ENCODE results near the gene FYCO1.

FYCO1 gene

DNA sequence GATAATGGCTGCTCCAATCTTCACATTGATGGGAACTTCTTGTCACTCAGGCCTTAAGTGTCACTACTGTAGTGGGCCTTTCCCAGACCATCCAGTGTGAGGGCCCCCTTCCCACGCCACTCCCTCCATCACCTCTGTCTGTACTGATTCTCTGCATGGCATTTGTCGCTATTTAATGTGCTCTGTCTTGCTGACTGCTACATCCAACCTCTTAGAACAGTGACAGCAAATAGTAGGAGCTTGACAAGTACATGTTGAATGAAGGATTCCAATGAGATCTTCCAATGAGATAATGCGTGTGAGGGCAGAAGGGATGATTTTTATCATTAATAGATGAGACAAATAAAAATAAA, 114.9 kb downstream of the FYCO1 start:
- Histone ChIP-seq H3K4me3 (ENCODE audit: insufficient read depth in 1 of 2, low read depth in 1 of 2, low read length in 2 of 2) (no peak overlapping the region), H3K14ac (ENCODE audit: low read length in 2 of 2) (no peak overlapping the region)
- WGBS, result 50% methylated on average over 1 of the region's 3 CpGs

GRCh38 chr3:45878124-45878523, 117.5 kb downstream of the FYCO1 start:
- H3K27me3 ChIP-seq (ENCODE audit: control insufficient read depth in 1 of 2, insufficient read depth in 1 of 2, low read length in 2 of 2), result peaks cover 8 to 22% of the 10 kb centered on the region in 2 experiments
- no peak overlapping the region for H3K27ac ChIP-seq (ENCODE audit: low read length, poor library complexity, severe bottlenecking)
- no peak overlapping the region for H2BK120ac ChIP-seq (ENCODE audit: low read depth, low read length)
- no peak overlapping the region for H3K9ac ChIP-seq (ENCODE audit: low read length)
- no peaks in the 10 kb centered on the region for H3K79me1 ChIP-seq (replicated peaks; ENCODE audit: low read length, poor library complexity, severe bottlenecking)
- 89% methylated on average over 1 of the region's 2 CpGs for WGBS
- H3K4me1 ChIP-seq (ENCODE audit: control insufficient read depth, insufficient read depth, low read depth, low read length), result no peaks in the 10 kb centered on the region
- H3K4ac ChIP-seq (ENCODE audit: low read depth in 1 of 2, low read length in 2 of 2), result no peak overlapping the region
- H2AK5ac ChIP-seq (ENCODE audit: low read length, severe bottlenecking), result no peak overlapping the region
- H3K4me3 ChIP-seq (ENCODE audit: insufficient read depth in 1 of 2, low read depth in 1 of 2, low read length in 2 of 2), result no peak overlapping the region
- peaks cover 6% of the 10 kb centered on the region for H3K9me3 ChIP-seq (ENCODE audit: control insufficient read depth, low read length)
- no peak overlapping the region for H4K8ac ChIP-seq (ENCODE audit: low read length)
- H3K36me3 ChIP-seq (ENCODE audit: control insufficient read depth in 1 of 2, insufficient read depth in 2 of 2, low read depth in 1 of 2, low read length in 2 of 2), result no peaks in the 10 kb centered on the region
- H2BK12ac ChIP-seq (ENCODE audit: low read length in 2 of 2), result no peak overlapping the region
- H3K14ac ChIP-seq (ENCODE audit: low read length in 2 of 2), result no peak overlapping the region
- no peak overlapping the region for H2BK15ac ChIP-seq (ENCODE audit: low read depth, poor library complexity, severe bottlenecking)
- H3K18ac ChIP-seq (ENCODE audit: low read depth in 1 of 2, low read length in 2 of 2), result no peak overlapping the region
- H2BK5ac ChIP-seq (ENCODE audit: low read depth, low read length, poor library complexity, severe bottlenecking), result no peak overlapping the region
- H3K23ac ChIP-seq (ENCODE audit: low read length in 2 of 2), result no peak overlapping the region
- no peak for DNase-seq
- no peak overlapping the region for H2AFZ ChIP-seq (ENCODE audit: low read depth, low read length)
- H4K91ac ChIP-seq (ENCODE audit: low read length), result no peak overlapping the region
- no peak overlapping the region for H3K4me2 ChIP-seq (ENCODE audit: low read length, poor library complexity, severe bottlenecking)

More for the DNA sequence above, 114.9 kb downstream of the FYCO1 start:
- Histone ChIP-seq H3K79me1 (replicated peaks; ENCODE audit: low read length, poor library complexity, severe bottlenecking) (no peaks in the 10 kb centered on the region), H2AK5ac (ENCODE audit: low read length, severe bottlenecking) (no peak overlapping the region), H3K9me3 (ENCODE audit: control insufficient read depth, low read length) (no peaks in the 10 kb centered on the region), H3K9ac (ENCODE audit: low read length) (no peak overlapping the region), H2BK15ac (ENCODE audit: low read depth, poor library complexity, severe bottlenecking) (no peak overlapping the region), H3K27me3 (ENCODE audit: control insufficient read depth in 1 of 2, insufficient read depth in 1 of 2, low read length in 2 of 2) (peaks cover 28 to 31% of the 10 kb centered on the region in 2 experiments), H2BK5ac (ENCODE audit: low read depth, low read length, poor library complexity, severe bottlenecking) (no peak overlapping the region), H2AFZ (ENCODE audit: low read depth, low read length) (no peak overlapping the region), H2BK120ac (ENCODE audit: low read depth, low read length) (no peak overlapping the region), H4K8ac (ENCODE audit: low read length) (no peak overlapping the region), H3K23ac (ENCODE audit: low read length in 2 of 2) (no peak overlapping the region), H3K18ac (ENCODE audit: low read depth in 1 of 2, low read length in 2 of 2) (no peak overlapping the region), H3K27ac (ENCODE audit: low read length, poor library complexity, severe bottlenecking) (no peak overlapping the region), H3K36me3 (ENCODE audit: control insufficient read depth in 1 of 2, insufficient read depth in 2 of 2, low read depth in 1 of 2, low read length in 2 of 2) (no peaks in the 10 kb centered on the region), H3K4ac (ENCODE audit: low read depth in 1 of 2, low read length in 2 of 2) (no peak overlapping the region), H2BK12ac (ENCODE audit: low read length in 2 of 2) (no peak overlapping the region), H4K91ac (ENCODE audit: low read length) (no peak overlapping the region), H3K4me1 (ENCODE audit: control insufficient read depth, insufficient read depth, low read depth, low read length) (no peaks in the 10 kb centered on the region), H3K4me2 (ENCODE audit: low read length, poor library complexity, severe bottlenecking) (no peak overlapping the region)
- DNase-seq, result no peak

DNA sequence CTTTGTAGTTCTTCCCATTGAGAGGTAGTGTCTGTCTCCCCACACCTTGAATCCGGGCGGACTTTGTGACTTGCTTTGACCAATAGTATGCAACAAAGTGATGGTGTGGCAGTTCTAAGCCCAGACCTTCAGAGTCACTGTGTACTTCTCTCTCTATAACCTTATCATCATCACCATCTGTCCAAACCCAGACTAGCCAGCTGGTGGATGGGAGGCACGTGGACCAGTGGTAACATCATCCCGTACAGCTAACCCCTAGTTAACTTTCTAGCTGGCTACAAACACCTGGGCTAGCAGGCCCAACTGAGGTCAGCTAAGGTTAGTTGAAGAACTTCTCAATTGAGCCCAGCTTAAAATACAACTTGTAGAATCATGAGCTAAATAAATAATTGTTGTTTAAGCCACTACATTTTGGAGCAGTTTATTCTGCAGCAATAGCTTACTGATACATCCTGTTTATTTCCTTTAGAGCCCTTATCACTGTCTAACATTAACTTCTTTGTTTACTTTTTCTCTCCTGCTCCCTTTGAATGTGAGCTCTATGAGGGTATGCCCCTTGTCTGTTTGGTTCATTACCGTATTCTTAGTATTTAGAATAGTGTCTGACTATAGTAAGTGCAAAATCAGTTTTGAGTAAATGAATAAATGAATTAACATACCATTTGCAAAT, 120.8 kb downstream of the FYCO1 start:
- Histone ChIP-seq H2AK5ac (ENCODE audit: low read length, severe bottlenecking) (no peak overlapping the region), H3K18ac (ENCODE audit: low read depth in 1 of 2, low read length in 2 of 2) (no peak overlapping the region), H4K8ac (ENCODE audit: low read length) (no peak overlapping the region), H3K79me1 (replicated peaks; ENCODE audit: low read length, poor library complexity, severe bottlenecking) (no peaks in the 10 kb centered on the region), H2AFZ (ENCODE audit: low read depth, low read length) (no peak overlapping the region), H2BK5ac (ENCODE audit: low read depth, low read length, poor library complexity, severe bottlenecking) (no peak overlapping the region), H2BK120ac (ENCODE audit: low read depth, low read length) (no peak overlapping the region), H3K9me3 (ENCODE audit: control insufficient read depth, low read length) (peaks cover 8% of the 10 kb centered on the region), H3K4me1 (ENCODE audit: control insufficient read depth, insufficient read depth, low read depth, low read length) (no peaks in the 10 kb centered on the region), H3K4ac (ENCODE audit: low read depth in 1 of 2, low read length in 2 of 2) (no peak overlapping the region), H2BK12ac (ENCODE audit: low read length in 2 of 2) (no peak overlapping the region), H3K36me3 (ENCODE audit: control insufficient read depth in 1 of 2, insufficient read depth in 2 of 2, low read depth in 1 of 2, low read length in 2 of 2) (no peaks in the 10 kb centered on the region), H3K23ac (ENCODE audit: low read length in 2 of 2) (no peak overlapping the region), H3K27me3 (ENCODE audit: control insufficient read depth in 1 of 2, insufficient read depth in 1 of 2, low read length in 2 of 2) (peaks cover 8 to 28% of the 10 kb centered on the region in 2 experiments), H3K14ac (ENCODE audit: low read length in 2 of 2) (no peak overlapping the region), H3K4me2 (ENCODE audit: low read length, poor library complexity, severe bottlenecking) (no peak overlapping the region), H3K4me3 (ENCODE audit: insufficient read depth in 1 of 2, low read depth in 1 of 2, low read length in 2 of 2) (no peak overlapping the region), H4K91ac (ENCODE audit: low read length) (no peak overlapping the region), H2BK15ac (ENCODE audit: low read depth, poor library complexity, severe bottlenecking) (no peak overlapping the region), H3K9ac (ENCODE audit: low read length) (no peak overlapping the region), H3K27ac (ENCODE audit: low read length, poor library complexity, severe bottlenecking) (no peak overlapping the region)
- WGBS, result 83% methylated on average over 4 of the region's 5 CpGs
- no peak for DNase-seq

DNA sequence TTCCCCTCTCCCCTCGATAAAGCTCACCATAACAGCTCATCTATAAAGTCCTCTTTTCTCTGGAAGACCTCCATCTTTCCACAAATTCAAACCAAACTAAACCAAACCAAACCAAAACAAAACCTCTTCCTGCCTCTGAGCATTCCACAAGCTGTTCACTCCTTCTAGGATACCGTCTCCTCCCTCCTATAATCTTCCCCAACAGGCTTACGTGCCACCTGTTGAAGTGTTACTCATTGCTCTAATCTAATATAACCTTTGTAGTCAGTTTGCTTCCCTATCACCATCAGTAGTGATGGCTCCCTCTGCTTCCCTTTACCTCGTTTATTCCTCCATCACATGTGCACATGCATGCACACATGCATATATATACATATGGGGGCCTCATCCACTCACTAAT, 122.0 kb downstream of the FYCO1 start:
- H3K79me1 ChIP-seq (replicated peaks; ENCODE audit: low read length, poor library complexity, severe bottlenecking), result no peaks in the 10 kb centered on the region
- 80% methylated on average over 4 of the region's 4 CpGs for WGBS
- H4K91ac ChIP-seq (ENCODE audit: low read length), result no peak overlapping the region
- no peak overlapping the region for H3K4me2 ChIP-seq (ENCODE audit: low read length, poor library complexity, severe bottlenecking)
- no peak for DNase-seq
- no peaks in the 10 kb centered on the region for H3K36me3 ChIP-seq (ENCODE audit: control insufficient read depth in 1 of 2, insufficient read depth in 2 of 2, low read depth in 1 of 2, low read length in 2 of 2)
- H2BK120ac ChIP-seq (ENCODE audit: low read depth, low read length), result no peak overlapping the region
- no peak overlapping the region for H2BK5ac ChIP-seq (ENCODE audit: low read depth, low read length, poor library complexity, severe bottlenecking)
- no peak overlapping the region for H3K27ac ChIP-seq (ENCODE audit: low read length, poor library complexity, severe bottlenecking)
- H2AFZ ChIP-seq (ENCODE audit: low read depth, low read length), result no peak overlapping the region
- H4K8ac ChIP-seq (ENCODE audit: low read length), result no peak overlapping the region
- no peaks in the 10 kb centered on the region for H3K4me1 ChIP-seq (ENCODE audit: control insufficient read depth, insufficient read depth, low read depth, low read length)
- H3K4me3 ChIP-seq (ENCODE audit: insufficient read depth in 1 of 2, low read depth in 1 of 2, low read length in 2 of 2), result no peak overlapping the region
- no peak overlapping the region for H3K4ac ChIP-seq (ENCODE audit: low read depth in 1 of 2, low read length in 2 of 2)
- peaks cover 8% of the 10 kb centered on the region for H3K9me3 ChIP-seq (ENCODE audit: control insufficient read depth, low read length)
- H3K14ac ChIP-seq (ENCODE audit: low read length in 2 of 2), result no peak overlapping the region
- H3K23ac ChIP-seq (ENCODE audit: low read length in 2 of 2), result no peak overlapping the region
- H3K27me3 ChIP-seq (ENCODE audit: control insufficient read depth in 1 of 2, insufficient read depth in 1 of 2, low read length in 2 of 2), result peaks cover 8 to 28% of the 10 kb centered on the region in 2 experiments
- H2BK12ac ChIP-seq (ENCODE audit: low read length in 2 of 2), result no peak overlapping the region
- no peak overlapping the region for H3K18ac ChIP-seq (ENCODE audit: low read depth in 1 of 2, low read length in 2 of 2)
- no peak overlapping the region for H3K9ac ChIP-seq (ENCODE audit: low read length)
- no peak overlapping the region for H2BK15ac ChIP-seq (ENCODE audit: low read depth, poor library complexity, severe bottlenecking)
- no peak overlapping the region for H2AK5ac ChIP-seq (ENCODE audit: low read length, severe bottlenecking)

All from mesenchymal stem cell (in vitro differentiated cells and primary cell).